Ishikawa (cell line): Measurements from ENCODE around the gene PEMT.

ENCODE experiments used
- CEBPB ChIP-seq: IDR thresholded peaks from 2 replicates; pipeline ENCODE4 v1.6.1; 2012
- CREB1 ChIP-seq: IDR thresholded peaks from 2 replicates; pipeline ENCODE4 v1.6.1; 2012; ENCODE audit warnings: low read depth
- EGR1 ChIP-seq: IDR thresholded peaks from 2 replicates; pipeline ENCODE4 v1.6.1; 2012
- EP300 ChIP-seq: IDR thresholded peaks from 2 replicates; pipeline ENCODE4 v1.6.1; 2012; ENCODE audit warnings: borderline replicate concordance
- FOXM1 ChIP-seq: IDR thresholded peaks from 2 replicates; pipeline ENCODE4 v1.6.1; 2012; ENCODE audit warnings: low read depth, borderline replicate concordance
- MAX ChIP-seq: IDR thresholded peaks from 2 replicates; pipeline ENCODE4 v1.6.1; 2012
- NFIC ChIP-seq: IDR thresholded peaks from 2 replicates; pipeline ENCODE4 v1.6.1; 2012
- RAD21 ChIP-seq: IDR thresholded peaks from 2 replicates; pipeline ENCODE4 v1.6.1; 2012; ENCODE audit warnings: low read depth
- REST ChIP-seq: IDR thresholded peaks from 2 replicates; pipeline ENCODE4 v1.6.1; 2012; ENCODE audit warnings: low read depth, mild to moderate bottlenecking
- TAF1 ChIP-seq: IDR thresholded peaks from 2 replicates; pipeline ENCODE4 v1.6.1; 2012; ENCODE audit warnings: low read depth, mild to moderate bottlenecking
- TCF12 ChIP-seq: IDR thresholded peaks from 2 replicates; pipeline ENCODE4 v1.6.1; 2012; ENCODE audit warnings: low read depth
- TEAD4 ChIP-seq: IDR thresholded peaks from 2 replicates; pipeline ENCODE4 v1.6.1; 2012
- USF1 ChIP-seq: IDR thresholded peaks from 2 replicates; pipeline ENCODE4 v1.6.1; 2012
- YY1 ChIP-seq: IDR thresholded peaks from 2 replicates; pipeline ENCODE4 v1.6.1; 2012; ENCODE audit warnings: low read depth
- ZBTB7A ChIP-seq: IDR thresholded peaks from 2 replicates; pipeline ENCODE4 v1.6.1; 2012; ENCODE audit warnings: low read depth

The PEMT gene

DNA sequence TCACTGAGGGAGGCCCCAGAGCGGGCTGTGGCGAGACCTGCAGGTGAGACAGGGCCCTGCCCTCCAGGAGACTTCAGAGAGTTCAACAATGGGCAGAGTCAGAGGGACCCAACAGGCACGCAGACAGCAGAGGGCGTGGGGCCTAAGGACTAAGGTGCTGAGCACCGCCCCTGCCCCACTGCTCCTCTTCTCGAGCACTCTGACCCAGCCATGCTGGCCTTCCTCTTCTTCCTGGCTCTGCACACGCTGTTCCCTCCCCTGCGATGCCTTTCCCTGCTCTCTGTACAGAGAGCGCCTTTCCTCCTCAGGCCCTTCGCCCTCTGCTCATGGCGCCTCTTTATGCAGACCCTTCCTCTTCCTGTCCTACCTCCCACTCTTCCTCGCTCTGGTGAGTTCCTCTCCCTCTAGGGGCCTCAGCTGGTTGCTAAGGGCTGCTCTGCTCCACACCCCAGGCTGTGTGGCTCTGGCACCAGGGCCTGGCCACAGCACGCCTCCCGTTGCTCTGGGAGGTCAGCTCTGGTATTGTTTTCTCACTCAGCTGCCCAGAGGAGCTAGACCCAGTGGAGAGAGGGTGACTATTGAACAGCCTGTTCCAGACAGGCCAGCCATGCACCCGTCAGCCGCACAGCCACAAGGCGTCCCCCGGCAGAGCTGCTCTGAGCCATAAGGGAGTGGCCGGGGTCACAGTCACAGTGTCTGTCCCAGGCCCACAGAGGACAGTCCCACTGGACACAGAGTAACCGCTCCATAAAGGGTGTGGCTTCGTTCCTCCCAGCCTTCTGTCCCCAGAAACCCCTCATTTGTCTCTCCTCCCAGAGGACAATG is 81.7 kb downstream of the PEMT start:
- TF ChIP-seq TAF1, result no peak
- TF ChIP-seq TCF12, result no peak
- TF ChIP-seq ZBTB7A, result no peak
- no peak for TF ChIP-seq EGR1
- no peak for TF ChIP-seq USF1
- no peak for TF ChIP-seq YY1
- TF ChIP-seq MAX, result no peak
- TF ChIP-seq REST, result no peak
- TF ChIP-seq NFIC, result no peak
- TF ChIP-seq RAD21, result no peak
- TF ChIP-seq FOXM1, result no peak
- TF ChIP-seq EP300, result no peak
- TF ChIP-seq CREB1, result no peak

DNA sequence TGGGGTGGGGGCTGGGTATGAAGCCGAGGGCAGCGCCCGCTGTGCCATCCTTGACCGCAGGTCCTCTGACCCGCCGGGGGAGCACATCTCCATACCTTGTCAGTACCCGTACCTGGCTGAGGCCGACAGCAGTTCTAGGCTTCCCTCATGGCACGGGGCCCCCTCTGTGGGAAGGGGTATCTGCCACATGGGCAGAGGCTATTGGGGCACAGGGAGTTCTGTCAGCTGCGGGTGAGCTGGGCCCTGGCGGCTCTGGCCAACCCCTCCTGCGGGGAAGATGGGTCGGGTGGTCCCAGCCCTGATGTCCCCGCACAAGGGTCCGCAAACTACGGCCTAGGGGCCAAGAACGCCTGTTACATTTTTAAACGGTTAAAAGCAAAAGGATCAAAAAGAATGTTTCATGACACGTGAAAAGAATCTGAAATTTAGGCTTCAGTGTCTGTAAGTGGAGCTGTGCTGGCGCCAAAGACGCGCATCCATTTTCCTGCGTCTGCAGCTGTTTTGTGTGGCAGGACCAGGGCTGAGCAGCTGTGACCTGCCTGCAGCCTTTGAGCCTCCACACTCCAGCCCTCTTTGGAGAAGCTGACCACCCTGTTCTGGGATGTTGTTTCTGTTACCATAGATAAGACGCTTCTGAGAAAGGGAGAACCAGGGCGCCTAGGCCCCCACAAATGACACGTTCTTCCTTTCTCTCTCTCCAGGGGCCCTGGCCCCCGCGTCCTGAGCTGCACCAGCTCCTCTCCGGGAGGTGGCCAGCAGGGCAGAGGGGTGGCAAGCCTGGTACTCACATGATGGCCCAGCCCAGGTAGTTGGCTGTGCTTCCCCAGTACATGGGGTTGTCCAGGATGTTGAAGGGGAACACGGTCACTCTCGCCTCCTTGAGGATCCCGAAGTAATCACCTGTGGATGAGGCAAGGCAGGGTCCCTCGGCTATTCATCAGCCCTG is 82.6 kb downstream of the PEMT start:
- TF ChIP-seq USF1, result no peak
- TF ChIP-seq TCF12, result no peak
- TF ChIP-seq EGR1, result no peak
- TF ChIP-seq FOXM1, result no peak
- TF ChIP-seq MAX, result no peak
- no peak for TF ChIP-seq ZBTB7A
- TF ChIP-seq CREB1, result no peak
- TF ChIP-seq YY1, result no peak
- no peak for TF ChIP-seq NFIC
- no peak for TF ChIP-seq RAD21
- no peak for TF ChIP-seq TAF1
- TF ChIP-seq CEBPB, result no peak
- TF ChIP-seq TEAD4, result no peak
- TF ChIP-seq REST, result no peak
- no peak for TF ChIP-seq EP300

- TF ChIP-seq TEAD4 (no peak), NFIC (no peak), MAX (no peak), CEBPB (no peak)
Observed at GRCh38 chr17:17508019-17508535, 83.4 kb downstream of the PEMT start.

DNA sequence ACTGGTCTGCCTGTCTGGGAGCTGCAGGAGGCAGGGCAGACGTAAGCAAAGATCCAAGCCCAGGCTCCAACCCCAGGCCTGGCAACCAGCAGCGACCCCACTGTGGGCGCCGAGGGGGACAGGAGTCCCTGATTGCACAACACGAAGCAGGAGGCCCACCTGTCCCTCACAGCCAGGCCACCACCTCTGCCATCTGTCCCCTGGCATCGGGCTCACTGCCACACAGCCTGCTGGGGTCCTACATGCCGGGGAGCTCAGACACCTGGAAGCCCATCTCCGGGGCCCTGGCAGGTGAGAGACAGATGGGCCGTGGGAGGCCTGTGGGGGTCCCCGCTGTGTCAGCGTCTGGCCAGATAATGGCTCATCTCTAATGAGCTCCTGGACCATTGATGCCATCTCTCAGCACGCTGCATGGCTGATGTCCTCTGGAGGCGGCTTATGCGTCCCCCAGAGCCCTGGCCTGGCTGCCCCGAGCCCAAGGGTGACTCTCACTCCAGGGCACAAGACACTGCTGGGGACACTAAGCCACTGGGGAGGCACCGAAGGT is 84.0 kb downstream of the PEMT start:
- no peak for TF ChIP-seq ZBTB7A
- no peak for TF ChIP-seq EP300
- TF ChIP-seq NFIC, result no peak
- TF ChIP-seq TCF12, result no peak
- no peak for TF ChIP-seq REST
- TF ChIP-seq YY1, result no peak
- TF ChIP-seq USF1, result no peak
- no peak for TF ChIP-seq TEAD4
- no peak for TF ChIP-seq CREB1
- no peak for TF ChIP-seq RAD21
- TF ChIP-seq CEBPB, result no peak
- no peak for TF ChIP-seq TAF1
- no peak for TF ChIP-seq FOXM1
- TF ChIP-seq MAX, result no peak
- TF ChIP-seq EGR1, result no peak
